ENCODE measurements around the gene RDH8.

- no peak for TF ChIP-seq CTCF (IDR thresholded peaks at IDR 0.05)
- TF ChIP-seq EZH2 (IDR thresholded peaks at IDR 0.05), result no peak
- TF ChIP-seq EZH2phosphoT487 (IDR thresholded peaks at IDR 0.05), result no peak
Observed at GRCh38 chr19:9969688-9969975, 43.7 kb upstream of the RDH8 start.
